HEK293 (cell line): ENCODE results near the gene MPPE1.

Experiments used
- AEBP2 ChIP-seq: fragments of 450-650 bp; formaldehyde crosslinking; IDR thresholded peaks from 2 replicates; pipeline ENCODE4 v1.5.1; 2016; ENCODE audit warnings: missing biosample characterization, missing genetic modification characterization, borderline replicate concordance
- ATF2 ChIP-seq: fragments of 450-650 bp; formaldehyde crosslinking; IDR thresholded peaks from 2 replicates; pipeline ENCODE4 v1.5.1; 2016; ENCODE audit warnings: missing biosample characterization, missing genetic modification characterization, low read depth
- BCL11B ChIP-seq: fragments of 450-650 bp; formaldehyde crosslinking; IDR thresholded peaks from 2 replicates; pipeline ENCODE4 v1.5.1; 2016; ENCODE audit warnings: low read depth, missing biosample characterization, missing genetic modification characterization
- HOXD13 ChIP-seq: sonication (generic); formaldehyde crosslinking; IDR thresholded peaks from 2 replicates; pipeline ENCODE4 v1.8.0; 2022; ENCODE audit warnings: missing genetic modification reagents, borderline replicate concordance
- KLF17 ChIP-seq: fragments of 450-650 bp; formaldehyde crosslinking; IDR thresholded peaks from 2 replicates; pipeline ENCODE4 v1.5.1; 2016; ENCODE audit warnings: missing biosample characterization, missing genetic modification characterization
- PRDM2 ChIP-seq: fragments of 450-650 bp; formaldehyde crosslinking; IDR thresholded peaks from 2 replicates; pipeline ENCODE4 v1.5.1; 2016; ENCODE audit warnings: missing biosample characterization, missing genetic modification characterization, borderline replicate concordance
- SCRT1 ChIP-seq: fragments of 450-650 bp; formaldehyde crosslinking; IDR thresholded peaks from 2 replicates; pipeline ENCODE4 v1.5.1; 2016; ENCODE audit warnings: missing biosample characterization, missing genetic modification characterization, borderline replicate concordance
- WT1 ChIP-seq: fragments of 450-650 bp; formaldehyde crosslinking; IDR thresholded peaks from 2 replicates; pipeline ENCODE4 v1.5.1; 2016; ENCODE audit warnings: missing biosample characterization, missing genetic modification characterization
- ZBTB6 ChIP-seq: fragments of 450-650 bp; formaldehyde crosslinking; IDR thresholded peaks from 2 replicates; pipeline ENCODE4 v1.5.1; 2017; ENCODE audit warnings: missing biosample characterization, missing genetic modification characterization
- ZFP41 ChIP-seq: fragments of 450-650 bp; formaldehyde crosslinking; IDR thresholded peaks from 2 replicates; pipeline ENCODE4 v1.5.1; 2016; ENCODE audit warnings: missing biosample characterization, missing genetic modification characterization, borderline replicate concordance
- ZNF10 ChIP-seq: fragments of 450-650 bp; formaldehyde crosslinking; IDR thresholded peaks from 2 replicates; pipeline ENCODE4 v1.5.1; 2017; ENCODE audit warnings: missing biosample characterization, missing genetic modification characterization
- ZNF132 ChIP-seq: fragments of 450-650 bp; formaldehyde crosslinking; IDR thresholded peaks from 2 replicates; pipeline ENCODE4 v1.5.1; 2017; ENCODE audit warnings: missing biosample characterization, missing genetic modification characterization, borderline replicate concordance
- ZNF140 ChIP-seq: fragments of 450-650 bp; formaldehyde crosslinking; IDR thresholded peaks from 2 replicates; pipeline ENCODE4 v1.5.1; 2016; ENCODE audit warnings: missing biosample characterization, missing genetic modification characterization
- ZNF214 ChIP-seq: fragments of 450-650 bp; formaldehyde crosslinking; IDR thresholded peaks from 2 replicates; pipeline ENCODE4 v1.5.1; 2017; ENCODE audit warnings: missing biosample characterization, mild to moderate bottlenecking, missing genetic modification characterization, borderline replicate concordance
- ZNF239 ChIP-seq: fragments of 450-650 bp; formaldehyde crosslinking; IDR thresholded peaks from 2 replicates; pipeline ENCODE4 v1.5.1; 2016; ENCODE audit warnings: missing biosample characterization, missing genetic modification characterization
- ZNF280C ChIP-seq: fragments of 450-650 bp; formaldehyde crosslinking; IDR thresholded peaks from 2 replicates; pipeline ENCODE4 v1.5.1; 2016; ENCODE audit warnings: missing biosample characterization, missing genetic modification characterization
- ZNF416 ChIP-seq: fragments of 450-650 bp; formaldehyde crosslinking; IDR thresholded peaks from 2 replicates; pipeline ENCODE4 v1.5.1; 2016; ENCODE audit warnings: missing biosample characterization, missing genetic modification characterization
- ZNF521 ChIP-seq: fragments of 450-650 bp; formaldehyde crosslinking; IDR thresholded peaks from 2 replicates; pipeline ENCODE4 v1.5.1; 2017; ENCODE audit warnings: missing biosample characterization, mild to moderate bottlenecking, missing genetic modification characterization
- ZNF580 ChIP-seq: fragments of 450-650 bp; formaldehyde crosslinking; IDR thresholded peaks from 2 replicates; pipeline ENCODE4 v1.5.1; 2016; ENCODE audit warnings: missing biosample characterization, missing genetic modification characterization
- ZNF585B ChIP-seq: fragments of 450-650 bp; formaldehyde crosslinking; IDR thresholded peaks from 2 replicates; pipeline ENCODE4 v1.5.1; 2016; ENCODE audit warnings: missing biosample characterization, missing genetic modification characterization
- ZNF610 ChIP-seq: fragments of 450-650 bp; formaldehyde crosslinking; IDR thresholded peaks from 2 replicates; pipeline ENCODE4 v1.5.1; 2016; ENCODE audit warnings: missing biosample characterization, missing genetic modification characterization, borderline replicate concordance
- ZNF639 ChIP-seq: fragments of 450-650 bp; formaldehyde crosslinking; IDR thresholded peaks from 2 replicates; pipeline ENCODE4 v1.5.1; 2016; ENCODE audit warnings: missing biosample characterization, missing genetic modification characterization
- ZNF830 ChIP-seq: fragments of 450-650 bp; IDR thresholded peaks from 2 replicates; pipeline ENCODE4 v1.5.0; 2018; ENCODE audit warnings: missing biosample characterization, missing genetic modification characterization, low read depth, mild to moderate bottlenecking, moderate library complexity

The MPPE1 gene

GRCh38 chr18:11849841-11850634, 58.1 kb downstream of the MPPE1 start (continued):
- no peak for TF ChIP-seq PRDM2 (tag by site-specific recombination)
- TF ChIP-seq ATF2 (tag by site-specific recombination), result no peak
- TF ChIP-seq ZNF585B (tag by site-specific recombination), result no peak
- no peak for TF ChIP-seq AEBP2 (tag by site-specific recombination)
- no peak for TF ChIP-seq ZNF521
- no peak for TF ChIP-seq ZNF214
- no peak for TF ChIP-seq ZBTB6
- TF ChIP-seq ZNF132 (tag by site-specific recombination), result no peak
- TF ChIP-seq ZNF580 (tag by site-specific recombination), result no peak
- TF ChIP-seq ZNF140 (tag by site-specific recombination), result no peak
- TF ChIP-seq WT1 (tag by site-specific recombination), result peak; percentile 50; the same call in 1 of the 2 replicates
- TF ChIP-seq ZNF239, result no peak
- TF ChIP-seq ZFP41 (tag by site-specific recombination), result no peak
- no peak for TF ChIP-seq ZNF610 (tag by site-specific recombination)
- TF ChIP-seq BCL11B (tag by site-specific recombination), result no peak
- TF ChIP-seq ZNF416 (tag by site-specific recombination), result no peak
- no peak for TF ChIP-seq HOXD13 (CRISPR knock-in tag)
- 0 out of 2 replicates have a peak, but pooled peaks have one; percentile 37 for TF ChIP-seq ZNF639 (tag by site-specific recombination)
- TF ChIP-seq ZNF830, result no peak
- peak; percentile 94 for TF ChIP-seq SCRT1
- TF ChIP-seq KLF17 (tag by site-specific recombination), result 0 out of 2 replicates have a peak, but pooled peaks have one; percentile 25
- no peak for TF ChIP-seq ZNF280C (tag by site-specific recombination)
- TF ChIP-seq ZNF10 (tag by site-specific recombination), result 0 out of 2 replicates have a peak, but pooled peaks have one; percentile 33
